ENCODE measurements around the gene SIRT5.

DNA sequence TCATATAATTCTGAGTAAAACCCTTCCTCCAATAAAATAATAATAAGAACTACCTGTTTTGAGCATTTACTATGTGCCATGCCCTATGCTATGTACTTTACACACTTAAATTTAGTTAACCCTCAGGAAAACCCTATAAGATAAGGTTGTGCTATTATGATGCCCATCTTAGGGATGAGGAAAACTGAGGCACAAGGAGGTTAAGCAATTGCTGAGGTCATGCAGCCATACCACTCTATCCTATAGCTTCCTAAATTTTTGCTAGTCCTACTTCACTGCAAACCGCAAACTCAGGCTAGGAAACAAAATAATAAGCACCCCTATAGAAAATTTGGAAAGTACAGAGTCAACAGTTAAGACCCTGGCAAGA, 48.1 kb upstream of the SIRT5 start:
- TF ChIP-seq, protein P1, sequence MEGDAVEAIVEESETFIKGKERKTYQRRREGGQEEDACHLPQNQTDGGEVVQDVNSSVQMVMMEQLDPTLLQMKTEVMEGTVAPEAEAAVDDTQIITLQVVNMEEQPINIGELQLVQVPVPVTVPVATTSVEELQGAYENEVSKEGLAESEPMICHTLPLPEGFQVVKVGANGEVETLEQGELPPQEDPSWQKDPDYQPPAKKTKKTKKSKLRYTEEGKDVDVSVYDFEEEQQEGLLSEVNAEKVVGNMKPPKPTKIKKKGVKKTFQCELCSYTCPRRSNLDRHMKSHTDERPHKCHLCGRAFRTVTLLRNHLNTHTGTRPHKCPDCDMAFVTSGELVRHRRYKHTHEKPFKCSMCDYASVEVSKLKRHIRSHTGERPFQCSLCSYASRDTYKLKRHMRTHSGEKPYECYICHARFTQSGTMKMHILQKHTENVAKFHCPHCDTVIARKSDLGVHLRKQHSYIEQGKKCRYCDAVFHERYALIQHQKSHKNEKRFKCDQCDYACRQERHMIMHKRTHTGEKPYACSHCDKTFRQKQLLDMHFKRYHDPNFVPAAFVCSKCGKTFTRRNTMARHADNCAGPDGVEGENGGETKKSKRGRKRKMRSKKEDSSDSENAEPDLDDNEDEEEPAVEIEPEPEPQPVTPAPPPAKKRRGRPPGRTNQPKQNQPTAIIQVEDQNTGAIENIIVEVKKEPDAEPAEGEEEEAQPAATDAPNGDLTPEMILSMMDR (IDR thresholded peaks at IDR 0.05), result no peak
- no peak for TF ChIP-seq EZH2 (IDR thresholded peaks at IDR 0.05; ENCODE audit: borderline replicate concordance, insufficient read depth, low read depth, low read length, poor library complexity, severe bottlenecking)

All from B cell (primary cell).